T-cell (primary cell): ENCODE results near the gene NWD2. TPM values are rescaled to one million over a fixed set of nuclear protein-coding genes. Genes with fewer than 3 reads are reported as not detected.

Experiments used
- ATAC-seq, 4 experiments: fragments of 200-7000 bp in 3 of 4; fragments of 150-1000 bp in 1 of 4; cut with Tn5 transposase; replicated peaks in 1 of 4; 1 replicate in 3 of 4; 2 replicates in 1 of 4; pipeline ENCODE4 v1.10.0; 2021; ENCODE audit warnings: moderate library complexity in 3 of 4, mild to moderate bottlenecking in 2 of 4, moderate number of reproducible peaks in 1 of 4
- CTCF ChIA-PET, 2 donors: fragments of 300-600 bp; sonication (Branson Sonifier 250); formaldehyde crosslinking; loops; one replicate each; lab custom pipeline; 2022; ENCODE audit warnings: antibody characterized with exemption in 2 of 2; lab: Charles Lee
- POLR2A ChIA-PET, 2 donors: fragments of 300-600 bp; sonication (Branson Sonifier 250); formaldehyde crosslinking; loops; one replicate each; lab custom pipeline; 2022; ENCODE audit warnings: antibody characterized with exemption in 2 of 2; lab: Charles Lee
- DNase-seq, 35 experiments: peaks; one replicate each; pipeline versions ENCODE4 v3.0.0 to v3.0.0-alpha.2; 2013 to 2023
- H3K27ac ChIP-seq: one replicate; pipeline ENCODE4 v1.5.1; 2013; ENCODE audit warnings: low read length
- H3K27me3 ChIP-seq, 2 experiments: replicated peaks in 1 of 2; 1 replicate in 1 of 2; 2 replicates in 1 of 2; pipeline versions ENCODE4 v1.6.1 to v1.7.0; 2013; ENCODE audit warnings: low read length in 1 of 2, mixed read lengths in 1 of 2; ENCODE audit not compliant: control insufficient read depth in 2 of 2, insufficient read depth in 2 of 2; ENCODE audit errors: extremely low read depth in 1 of 2
- H3K36me3 ChIP-seq, 2 donors: 1 replicate in 1 of 2; 2 replicates in 1 of 2; pipeline versions ENCODE4 v1.6.1 to v1.7.0; 2013; ENCODE audit warnings: low read length in 1 of 2; ENCODE audit not compliant: control insufficient read depth in 2 of 2, insufficient read depth in 1 of 2; ENCODE audit errors: extremely low read depth in 1 of 2
- H3K4me1 ChIP-seq, 2 experiments: 1 replicate in 1 of 2; 2 replicates in 1 of 2; pipeline versions ENCODE4 v1.6.1 to v1.7.0; 2013; ENCODE audit warnings: low read length in 2 of 2, mixed read lengths in 1 of 2; ENCODE audit not compliant: insufficient read depth in 2 of 2, control insufficient read depth in 1 of 2; ENCODE audit errors: extremely low read depth in 1 of 2
- H3K4me3 ChIP-seq, 2 donors: 1 replicate in 1 of 2; 2 replicates in 1 of 2; pipeline versions ENCODE4 v1.5.1 to v1.7.0; 2013; ENCODE audit warnings: mild to moderate bottlenecking in 2 of 2, low read length in 1 of 2, moderate library complexity in 1 of 2; ENCODE audit not compliant: control insufficient read depth in 1 of 2; ENCODE audit errors: extremely low read depth in 1 of 2
- H3K9me3 ChIP-seq: 2 replicates; pipeline ENCODE4 v1.7.0; 2013
- H3K27ac Mint-ChIP-seq, 2 donors: one replicate each; pipeline ENCODE4 v1.8.0; 2020 to 2021; ENCODE audit warnings: mild to moderate bottlenecking in 2 of 2, mixed read lengths in 2 of 2
- H3K27me3 Mint-ChIP-seq, 2 donors: one replicate each; pipeline ENCODE4 v1.8.0; 2021 to 2022; ENCODE audit warnings: mixed read lengths in 2 of 2
- H3K36me3 Mint-ChIP-seq: one replicate; pipeline ENCODE4 v1.8.0; 2021; ENCODE audit warnings: mixed read lengths
- H3K4me1 Mint-ChIP-seq, 3 donors: one replicate each; pipeline ENCODE4 v1.8.0; 2020 to 2022; ENCODE audit warnings: mixed read lengths in 3 of 3, mild to moderate bottlenecking in 1 of 3
- H3K4me3 Mint-ChIP-seq, 3 donors: one replicate each; pipeline ENCODE4 v1.8.0; 2020 to 2022; ENCODE audit warnings: mild to moderate bottlenecking in 3 of 3, mixed read lengths in 3 of 3, moderate library complexity in 3 of 3
- H3K9me3 Mint-ChIP-seq, 3 donors: one replicate each; pipeline ENCODE4 v1.8.0; 2020 to 2022; ENCODE audit warnings: mixed read lengths in 3 of 3
- WGBS: methylation state at CpG from one replicate; pipeline ENCODE4 v1.1.5; 2013; ENCODE audit warnings: missing lambda C conversion rate; ENCODE audit not compliant: insufficient coverage; 5-methylcytosine and 5-hydroxymethylcytosine counted together
- total RNA-seq, 35 experiments: library from RNA in 6 of 35; stranded (reverse) in 6 of 35; fragments of 120-200 nt in 1 of 35; gene quantifications; one replicate each; pipeline versions ENCODE4 v1.2.1 to v1.2.4 and lab custom pipeline; 2013 to 2026

Gene NWD2
- total RNA-seq, 5 donors from 2014 or later (not counting 1 experiment from before 2014, with no cell fraction given) = not detected

GRCh38 chr4:37467824-37468223 lies 223.3 kb downstream of the NWD2 start:
- POLR2A ChIA-PET = no interaction called here
- WGBS = no CpG with 5 or more reads among the region's 4 CpGs
- H3K27ac ChIP-seq = no peak overlapping the region
- no peak for ATAC-seq
- H3K4me1 Mint-ChIP-seq = no peaks in the 10 kb centered on the region
- H3K9me3 ChIP-seq = no peaks in the 10 kb centered on the region
- DNase-seq = no peak
- H3K36me3 ChIP-seq = no peaks in the 10 kb centered on the region
- CTCF ChIA-PET = no interaction called here
- no peak overlapping the region for H3K4me3 ChIP-seq
- H3K4me1 ChIP-seq = no peaks in the 10 kb centered on the region
- peaks cover 4 to 8% of the 10 kb centered on the region in 2 donors for H3K27me3 Mint-ChIP-seq
- H3K9me3 Mint-ChIP-seq = no peaks in the 10 kb centered on the region
- no peak overlapping the region for H3K4me3 Mint-ChIP-seq
- H3K36me3 Mint-ChIP-seq = no peaks in the 10 kb centered on the region
- peaks cover 0 to 3% of the 10 kb centered on the region in 2 experiments for H3K27me3 ChIP-seq
- no peak overlapping the region for H3K27ac Mint-ChIP-seq

DNA sequence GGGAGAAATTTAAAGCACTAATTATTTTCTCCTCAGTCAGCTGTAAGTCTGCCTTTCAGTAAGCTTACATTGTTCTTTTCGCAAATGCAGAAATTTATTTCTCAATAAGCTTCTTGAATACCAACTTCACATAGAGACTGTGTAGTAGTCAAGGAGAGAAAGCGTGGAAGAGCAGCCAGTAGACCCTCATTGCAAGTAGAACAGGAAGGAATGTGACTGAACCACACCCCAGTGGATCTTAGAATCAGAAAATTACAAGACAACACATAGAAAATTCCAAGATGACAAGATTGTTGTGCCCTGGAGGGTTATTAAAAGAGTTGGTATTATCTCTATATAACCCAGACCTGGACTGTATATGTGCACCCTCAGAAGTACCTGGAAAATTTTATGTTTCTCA lies 224.7 kb downstream of the NWD2 start:
- CTCF ChIA-PET = interaction anchor here in 1 of 2 donors (1.0 kb wide), 1 partner anchor 16 kb away, joined by 3 read pairs; no protein-coding TSS in a partner anchor
- Histone ChIP-seq H3K9me3 (no peaks in the 10 kb centered on the region), H3K4me1 (no peaks in the 10 kb centered on the region), H3K27me3 (peaks cover 0 to 3% of the 10 kb centered on the region in 2 experiments), H3K36me3 (no peaks in the 10 kb centered on the region), H3K4me3 (no peak overlapping the region), H3K27ac (no peak overlapping the region)
- WGBS = no CpG with 5 or more reads among the region's 2 CpGs
- Mint-ChIP-seq H3K9me3 (no peaks in the 10 kb centered on the region), H3K27me3 (peaks cover 12 to 13% of the 10 kb centered on the region in 2 donors), H3K4me3 (no peak overlapping the region), H3K36me3 (no peaks in the 10 kb centered on the region), H3K4me1 (no peaks in the 10 kb centered on the region), H3K27ac (no peak overlapping the region)
- POLR2A ChIA-PET = no interaction called here
- DNase-seq (no peak), ATAC-seq (no peak)

DNA sequence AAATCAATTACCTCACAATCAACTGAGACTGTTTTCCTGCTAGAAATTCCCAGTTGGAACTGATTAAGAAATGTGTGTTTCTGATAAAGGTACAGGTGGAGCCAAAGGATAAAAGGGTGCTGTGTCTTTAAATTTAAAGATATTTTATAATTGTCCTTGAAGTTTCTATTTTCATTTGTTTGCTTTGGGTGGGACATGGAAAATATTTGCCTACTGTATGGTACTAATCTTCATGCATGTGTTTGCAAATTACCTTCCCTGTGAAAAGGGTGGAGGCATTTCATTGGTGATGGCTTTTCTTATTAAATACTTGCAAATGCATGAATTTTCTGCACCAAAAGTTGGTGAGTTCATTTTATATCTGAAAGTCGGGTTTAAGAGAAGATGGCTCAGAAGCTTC lies 225.7 kb downstream of the NWD2 start:
- H3K9me3 Mint-ChIP-seq = no peaks in the 10 kb centered on the region
- Histone ChIP-seq H3K36me3 (no peaks in the 10 kb centered on the region), H3K9me3 (no peaks in the 10 kb centered on the region), H3K27me3 (peaks cover 0 to 3% of the 10 kb centered on the region in 2 experiments), H3K4me3 (no peak overlapping the region), H3K4me1 (no peaks in the 10 kb centered on the region), H3K27ac (no peak overlapping the region)
- ChIA-PET POLR2A (no interaction called here), CTCF (interaction anchor here in 1 of 2 donors (0.7 kb wide), 1 partner anchor 12 kb away, joined by 3 read pairs; no protein-coding TSS in a partner anchor)
- no peak for DNase-seq
- no peaks in the 10 kb centered on the region for H3K4me1 Mint-ChIP-seq
- H3K27me3 Mint-ChIP-seq = peaks cover 13 to 19% of the 10 kb centered on the region in 2 donors
- H3K27ac Mint-ChIP-seq = no peak overlapping the region
- no peaks in the 10 kb centered on the region for H3K36me3 Mint-ChIP-seq
- no CpG with 5 or more reads among the region's 1 CpG for WGBS
- ATAC-seq = no peak
- no peak overlapping the region for H3K4me3 Mint-ChIP-seq

GRCh38 chr4:37471093-37471492 lies 226.6 kb downstream of the NWD2 start:
- H3K9me3 Mint-ChIP-seq = no peaks in the 10 kb centered on the region
- Histone ChIP-seq H3K4me3 (no peak overlapping the region), H3K36me3 (no peaks in the 10 kb centered on the region), H3K9me3 (no peaks in the 10 kb centered on the region), H3K4me1 (no peaks in the 10 kb centered on the region), H3K27ac (no peak overlapping the region), H3K27me3 (peaks cover 0 to 3% of the 10 kb centered on the region in 2 experiments)
- H3K36me3 Mint-ChIP-seq = no peaks in the 10 kb centered on the region
- no CpG with 5 or more reads among the region's 1 CpG for WGBS
- ATAC-seq (no peak), DNase-seq (no peak)
- H3K4me3 Mint-ChIP-seq = no peak overlapping the region
- CTCF ChIA-PET = no interaction called here
- H3K27ac Mint-ChIP-seq = no peak overlapping the region
- H3K27me3 Mint-ChIP-seq = peaks cover 15 to 21% of the 10 kb centered on the region in 2 donors
- POLR2A ChIA-PET = no interaction called here
- no peaks in the 10 kb centered on the region for H3K4me1 Mint-ChIP-seq

DNA sequence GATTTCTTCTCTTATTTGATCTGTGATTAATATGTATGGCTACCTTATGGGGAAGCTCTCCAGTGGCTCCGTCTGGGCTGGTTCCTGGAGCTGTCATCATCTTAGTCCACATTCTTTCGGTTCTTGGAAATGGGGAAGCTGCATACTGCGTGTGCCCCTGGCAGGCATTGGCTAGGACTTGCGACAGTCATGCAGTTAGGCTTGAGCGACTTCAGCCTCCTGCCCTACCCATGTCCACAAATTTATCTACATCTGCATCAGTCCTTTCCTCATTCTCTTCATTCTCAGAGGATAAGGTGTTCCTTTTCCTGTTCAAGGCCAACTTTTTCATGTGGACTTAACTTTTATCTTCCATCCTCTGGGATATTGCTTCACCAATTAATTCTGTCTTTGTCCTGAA lies 227.4 kb downstream of the NWD2 start:
- Mint-ChIP-seq H3K27ac (no peak overlapping the region), H3K9me3 (no peaks in the 10 kb centered on the region), H3K27me3 (peaks cover 21 to 24% of the 10 kb centered on the region in 2 donors), H3K4me3 (no peak overlapping the region), H3K4me1 (no peaks in the 10 kb centered on the region), H3K36me3 (no peaks in the 10 kb centered on the region)
- Histone ChIP-seq H3K9me3 (no peaks in the 10 kb centered on the region), H3K36me3 (no peaks in the 10 kb centered on the region), H3K4me3 (no peak overlapping the region), H3K27ac (no peak overlapping the region), H3K27me3 (peaks cover 0 to 3% of the 10 kb centered on the region in 2 experiments), H3K4me1 (no peaks in the 10 kb centered on the region)
- ATAC-seq (no peak), DNase-seq (no peak)
- CTCF ChIA-PET = no interaction called here
- WGBS = 43% methylated on average over 4 of the region's 5 CpGs
- POLR2A ChIA-PET = no interaction called here

- no peaks in the 10 kb centered on the region for H3K9me3 Mint-ChIP-seq
- ChIA-PET CTCF (no interaction called here), POLR2A (no interaction called here)
- H3K36me3 Mint-ChIP-seq = no peaks in the 10 kb centered on the region
- Histone ChIP-seq H3K27me3 (peaks cover 0 to 3% of the 10 kb centered on the region in 2 experiments), H3K9me3 (no peaks in the 10 kb centered on the region), H3K4me3 (no peak overlapping the region), H3K36me3 (no peaks in the 10 kb centered on the region), H3K4me1 (no peaks in the 10 kb centered on the region), H3K27ac (no peak overlapping the region)
- ATAC-seq = no peak
- H3K27me3 Mint-ChIP-seq = peaks cover 34 to 35% of the 10 kb centered on the region in 2 donors
- no peak overlapping the region for H3K4me3 Mint-ChIP-seq
- no peaks in the 10 kb centered on the region for H3K4me1 Mint-ChIP-seq
- WGBS = 81% methylated on average over 2 of the region's 2 CpGs
- no peak for DNase-seq
- H3K27ac Mint-ChIP-seq = no peak overlapping the region
Observed at GRCh38 chr4:37473807-37474206, 229.3 kb downstream of the NWD2 start.

DNA sequence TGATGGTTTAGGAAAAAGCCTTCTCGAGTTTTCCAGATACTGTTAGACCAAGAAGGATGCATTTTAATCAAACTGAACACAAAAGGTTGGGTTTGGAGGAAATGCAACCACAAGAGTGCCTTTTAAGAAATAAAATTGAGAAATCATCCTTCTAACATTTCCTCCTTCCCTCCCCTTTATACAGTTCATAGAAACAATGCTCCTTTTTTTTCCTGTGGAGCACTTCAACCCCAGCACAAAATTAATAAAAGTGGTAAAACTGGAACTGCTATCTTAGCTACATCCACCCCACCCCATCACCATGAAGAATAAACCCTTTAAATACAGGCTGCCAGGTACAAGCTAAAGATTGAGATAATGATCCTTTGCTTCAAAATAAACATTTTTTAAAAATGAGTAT lies 230.5 kb downstream of the NWD2 start:
- Histone ChIP-seq H3K27me3 (peaks cover 0 to 7% of the 10 kb centered on the region in 2 experiments), H3K27ac (no peak overlapping the region), H3K9me3 (no peaks in the 10 kb centered on the region), H3K36me3 (no peaks in the 10 kb centered on the region), H3K4me1 (no peaks in the 10 kb centered on the region), H3K4me3 (no peak overlapping the region)
- Mint-ChIP-seq H3K27ac (no peak overlapping the region), H3K4me3 (no peak overlapping the region), H3K4me1 (peaks cover 0 to 5% (median 2%) of the 10 kb centered on the region in 3 donors), H3K9me3 (no peaks in the 10 kb centered on the region), H3K27me3 (peaks cover 44 to 46% of the 10 kb centered on the region in 2 donors), H3K36me3 (no peaks in the 10 kb centered on the region)
- ChIA-PET CTCF (no interaction called here), POLR2A (no interaction called here)
- DNase-seq (no peak), ATAC-seq (no peak)
- no CpG with 5 or more reads among the region's 1 CpG for WGBS
